Measurements from ENCODE around the gene PLPPR3.

DNA sequence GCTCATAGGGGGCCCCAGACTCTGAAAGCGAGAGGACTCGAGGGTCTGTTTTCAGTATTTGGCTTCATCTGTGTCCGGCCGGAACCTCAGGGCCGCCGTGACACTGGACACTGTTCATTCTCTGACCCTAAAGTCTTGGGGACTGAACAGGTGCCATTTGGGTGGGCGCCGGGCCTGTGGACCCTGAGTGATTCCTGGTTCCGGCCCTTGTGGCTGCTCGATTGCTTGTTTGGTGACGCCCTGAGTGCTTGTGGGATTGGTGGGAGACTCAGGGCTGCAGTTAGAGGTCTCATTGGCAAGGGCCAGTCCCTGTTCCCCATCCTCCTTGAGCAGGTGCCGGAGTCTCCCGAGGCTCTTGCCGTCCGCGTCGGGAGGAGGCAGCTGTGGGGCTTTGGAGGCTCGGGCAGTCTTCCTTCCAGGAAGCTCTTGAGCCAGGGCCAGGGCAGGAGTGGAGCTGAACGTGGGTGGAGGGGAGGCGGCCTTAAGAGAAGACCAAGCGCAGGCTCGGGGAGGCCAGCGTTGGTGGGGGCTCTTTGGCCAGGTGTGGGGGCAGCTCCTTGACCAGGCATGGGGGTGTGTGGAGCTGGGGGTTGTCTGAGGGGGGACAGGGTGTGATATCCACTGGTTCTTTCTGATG lies 19.8 kb downstream of the PLPPR3 start:
- TF ChIP-seq, protein P1, sequence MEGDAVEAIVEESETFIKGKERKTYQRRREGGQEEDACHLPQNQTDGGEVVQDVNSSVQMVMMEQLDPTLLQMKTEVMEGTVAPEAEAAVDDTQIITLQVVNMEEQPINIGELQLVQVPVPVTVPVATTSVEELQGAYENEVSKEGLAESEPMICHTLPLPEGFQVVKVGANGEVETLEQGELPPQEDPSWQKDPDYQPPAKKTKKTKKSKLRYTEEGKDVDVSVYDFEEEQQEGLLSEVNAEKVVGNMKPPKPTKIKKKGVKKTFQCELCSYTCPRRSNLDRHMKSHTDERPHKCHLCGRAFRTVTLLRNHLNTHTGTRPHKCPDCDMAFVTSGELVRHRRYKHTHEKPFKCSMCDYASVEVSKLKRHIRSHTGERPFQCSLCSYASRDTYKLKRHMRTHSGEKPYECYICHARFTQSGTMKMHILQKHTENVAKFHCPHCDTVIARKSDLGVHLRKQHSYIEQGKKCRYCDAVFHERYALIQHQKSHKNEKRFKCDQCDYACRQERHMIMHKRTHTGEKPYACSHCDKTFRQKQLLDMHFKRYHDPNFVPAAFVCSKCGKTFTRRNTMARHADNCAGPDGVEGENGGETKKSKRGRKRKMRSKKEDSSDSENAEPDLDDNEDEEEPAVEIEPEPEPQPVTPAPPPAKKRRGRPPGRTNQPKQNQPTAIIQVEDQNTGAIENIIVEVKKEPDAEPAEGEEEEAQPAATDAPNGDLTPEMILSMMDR (IDR thresholded peaks at IDR 0.05; ENCODE audit: borderline replicate concordance, extremely low read depth, low read length, poor library complexity, severe bottlenecking) = no peak
- no peak for TF ChIP-seq EZH2 (IDR thresholded peaks at IDR 0.05; ENCODE audit: borderline replicate concordance, low read depth, low read length, severe bottlenecking)
